Lower leg skin (tissue), 4 donors: ENCODE measurements around the gene SYT9. TPM values are rescaled to one million over a fixed set of nuclear protein-coding genes. Genes with fewer than 3 reads are reported as not detected.

ENCODE experiments used
- DNase-seq, 2 donors: peaks; one replicate each; pipeline ENCODE4 v3.0.0-alpha.2; 2019; ENCODE audit warnings: low spot score in 2 of 2
- H3K4me3 ChIP-seq: fragments of 200-600 bp; sonication (generic); 2 replicates; pipeline ENCODE4 v1.5.1; 2017; ENCODE audit warnings: mild to moderate bottlenecking, low read depth; ENCODE audit not compliant: poor library complexity, severe bottlenecking
- CTCF ChIP-seq, 3 donors: fragments of 450-650 bp; IDR thresholded peaks; one replicate each; pipeline ENCODE4 v1.5.1; 2016; ENCODE audit warnings: antibody characterized with exemption in 3 of 3, mild to moderate bottlenecking in 3 of 3, moderate library complexity in 2 of 3
- POLR2A ChIP-seq, 2 donors: fragments of 450-650 bp; IDR thresholded peaks; one replicate each; pipeline ENCODE4 v1.6.1; 2016 to 2017; ENCODE audit warnings: antibody characterized with exemption in 2 of 2, mild to moderate bottlenecking in 1 of 2, moderate library complexity in 1 of 2
- WGBS, 2 donors: methylation state at CpG; one replicate each; pipeline ENCODE4 v1.1.5; 2018; 5-methylcytosine and 5-hydroxymethylcytosine counted together
- intact Hi-C: fragments of 100-400 bp; cut with DNase I; formaldehyde crosslinking; loops from one replicate; pipeline ENCODE4 v1.15.0; 2023; ENCODE audit warnings: low total_unique reads
- total RNA-seq, 4 donors: library from RNA; depleted of rRNA; stranded (reverse); fragments of >200 nt; gene quantifications; one replicate each; pipeline ENCODE4 v1.1.0, GENCODE V29; 2016

SYT9 gene
- total RNA-seq, 4 donors from 2014 or later: 0.37 to 0.84 (median 0.71) TPM; not detected in 1

GRCh38 chr11:7508087-7508486, 256.4 kb downstream of the SYT9 start:
- no peak overlapping the region for H3K4me3 ChIP-seq
- WGBS, 2 donors: 94 to 95% methylated on average over 3 of the region's 3 CpGs
- TF ChIP-seq CTCF (IDR thresholded peaks at IDR 0.05): no peak
- TF ChIP-seq POLR2A (IDR thresholded peaks at IDR 0.05): no peak
- intact Hi-C loops: no loop called here
- no peak for DNase-seq

- DNase-seq: no peak
- no peak for TF ChIP-seq CTCF (IDR thresholded peaks at IDR 0.05)
- TF ChIP-seq POLR2A (IDR thresholded peaks at IDR 0.05): no peak
- 98 to 100% methylated on average over 2 of the region's 2 CpGs for WGBS, 2 donors
- no peak overlapping the region for H3K4me3 ChIP-seq
- intact Hi-C loops: no loop called here
Measured at GRCh38 chr11:7509966-7510365, 258.3 kb downstream of the SYT9 start.

GRCh38 chr11:7511401-7511800, 259.7 kb downstream of the SYT9 start:
- peak; percentile 88 to 95 for DNase-seq
- TF ChIP-seq POLR2A (IDR thresholded peaks at IDR 0.05): no peak
- TF ChIP-seq CTCF (IDR thresholded peaks at IDR 0.05): no peak
- H3K4me3 ChIP-seq: no peak overlapping the region
- intact Hi-C loops: no loop called here
- WGBS, 2 donors: 8 to 14% methylated on average over 4 to 5 of the region's 5 CpGs

GRCh38 chr11:7512525-7513233, 261.0 kb downstream of the SYT9 start:
- WGBS, 2 donors: 12 to 13% methylated on average over 17 to 18 of the region's 18 CpGs
- intact Hi-C loops: no loop called here
- no peak for TF ChIP-seq CTCF (IDR thresholded peaks at IDR 0.05)
- TF ChIP-seq POLR2A (IDR thresholded peaks at IDR 0.05): no peak
- peak; percentile 75 to 95 for DNase-seq
- peak overlapping the region; percentile 86 for H3K4me3 ChIP-seq

GRCh38 chr11:7513234-7514098, 261.8 kb downstream of the SYT9 start, which contains the start of gene PPFIBP2:
Gene PPFIBP2, plus strand, starts transcription at chr11:7513999. Its CDS starts 35,477 bp downstream, at chr11:7549476.
- intact Hi-C loops: no loop called here
- TF ChIP-seq CTCF (IDR thresholded peaks at IDR 0.05): no peak
- peak in 1 of 2 donors; percentile 54 for TF ChIP-seq POLR2A (IDR thresholded peaks at IDR 0.05)
- peak; percentile 84 to 96 for DNase-seq
- H3K4me3 ChIP-seq: peak within 1 kb of the TSS; percentile 86
- 0% methylated on average over 38 to 58 of the region's 79 CpGs for WGBS, 2 donors
